Fibroblast of peridontal ligament (primary cell): ENCODE measurements around the gene CPSF4L.

Experiments
- DNase-seq: peaks from one replicate; pipeline ENCODE4 v3.0.0-alpha.2; 2010; ENCODE audit errors: extremely low read depth

The CPSF4L gene

GRCh38 chr17:73289549-73290254 lies 28.0 kb upstream of the CPSF4L start:
- DNase-seq = no peak

- no peak for DNase-seq
These were observed 27.0 kb upstream of the CPSF4L start for GRCh38 chr17:73288534-73289302.

- DNase-seq = peak; percentile 34
These were observed 25.2 kb upstream of the CPSF4L start for GRCh38 chr17:73286863-73287296.

- no peak for DNase-seq
These were observed 24.5 kb upstream of the CPSF4L start for GRCh38 chr17:73285916-73286862.

GRCh38 chr17:73285603-73285908 lies 23.9 kb upstream of the CPSF4L start:
- no peak for DNase-seq

GRCh38 chr17:73284906-73285602 lies 23.4 kb upstream of the CPSF4L start:
- DNase-seq = no peak

- DNase-seq = no peak
These were observed 22.7 kb upstream of the CPSF4L start for GRCh38 chr17:73284354-73284753.

GRCh38 chr17:73283841-73284282 lies 22.2 kb upstream of the CPSF4L start:
- DNase-seq = no peak

- DNase-seq = no peak
These were observed 21.6 kb upstream of the CPSF4L start for GRCh38 chr17:73283250-73283649.

- no peak for DNase-seq
These were observed 20.9 kb upstream of the CPSF4L start for GRCh38 chr17:73282629-73283028.

- no peak for DNase-seq
These were observed 20.2 kb upstream of the CPSF4L start for GRCh38 chr17:73281928-73282327.

GRCh38 chr17:73280191-73280590 lies 18.5 kb upstream of the CPSF4L start:
- no peak for DNase-seq

- DNase-seq = no peak
These were observed 18.0 kb upstream of the CPSF4L start for GRCh38 chr17:73279704-73280103.

GRCh38 chr17:73278465-73279453 lies 17.1 kb upstream of the CPSF4L start:
- DNase-seq = no peak

- no peak for DNase-seq
These were observed 16.4 kb upstream of the CPSF4L start for GRCh38 chr17:73278049-73278464.

- no peak for DNase-seq
These were observed 12.8 kb upstream of the CPSF4L start for GRCh38 chr17:73274490-73274889.

- no peak for DNase-seq
These were observed 11.2 kb upstream of the CPSF4L start for GRCh38 chr17:73272906-73273218.

GRCh38 chr17:73271072-73271471 lies 9.4 kb upstream of the CPSF4L start:
- no peak for DNase-seq

GRCh38 chr17:73269791-73270190 lies 8.1 kb upstream of the CPSF4L start:
- DNase-seq = no peak

GRCh38 chr17:73269329-73269615 lies 7.6 kb upstream of the CPSF4L start:
- no peak for DNase-seq
